K562 (cell line): Measurements from ENCODE around the gene DIS3L2. TPM values are rescaled to one million over a fixed set of nuclear protein-coding genes. Genes with fewer than 3 reads are reported as not detected.
A peak's percentile ranks its signal among the peaks of the same experiment; 100 is the strongest.

Experiments
- ATAC-seq: fragments of 200-7000 bp; cut with Tn5 transposase; 3 replicates; pipeline ENCODE4 v1.9.1; 2020; ENCODE audit warnings: moderate library complexity
- BruUV-seq: library from RNA; stranded (reverse); fragments of 400-500 nt; replicated peaks from 2 replicates; lab custom pipeline; 2021; lab: Mats Ljungman, UMichigan
- CTCF ChIA-PET: fragments of 300-600 bp; formaldehyde crosslinking; extraction: SDS; loops from one replicate; lab custom pipeline; 2021; ENCODE audit warnings: low intra/inter-chr PET ratio; lab: Yijun Ruan, JAX
- POLR2A ChIA-PET: fragments of 300-600, 350-650 bp; sonication (Branson Sonifier 250); formaldehyde crosslinking; extraction: SDS; loops from one replicate; lab custom pipeline; 2021; ENCODE audit warnings: antibody characterized with exemption, inconsistent platforms; lab: Yijun Ruan, JAX
- DNase-seq, 4 experiments: peaks; one replicate each; pipeline versions ENCODE4 v3.0.0 to v3.0.0-alpha.2; 2011 to 2018; ENCODE audit warnings: low spot score in 3 of 4, mixed read lengths in 3 of 4; ENCODE audit errors: extremely low read depth in 1 of 4
- FAIRE-seq: peaks from 2 replicates; lab custom pipeline; 2011; peaks lifted over from hg19 to GRCh38; lab: Jason Lieb, UNC
- H2AFZ ChIP-seq: 2 replicates; pipeline ENCODE4 v1.6.0; 2011; ENCODE audit warnings: low read depth, low read length, control low read depth, inconsistent platforms
- H3K27ac ChIP-seq: fragments of 200-600 bp; 3 replicates; pipeline ENCODE4 v1.8.0; 2011; ENCODE audit warnings: low read depth, mild to moderate bottlenecking, control low read depth, inconsistent platforms, low read length, moderate library complexity, mixed read lengths; ENCODE audit errors: extremely low read depth
- H3K27me3 ChIP-seq, 2 experiments: fragments of 300-600 bp in 1 of 2; 2 replicates in 1 of 2; 3 replicates in 1 of 2; pipeline versions ENCODE4 v1.6.0 to v1.8.0; 2011; ENCODE audit warnings: inconsistent platforms in 2 of 2, low read length in 2 of 2, mild to moderate bottlenecking in 1 of 2, mixed read lengths in 1 of 2, moderate library complexity in 1 of 2; ENCODE audit not compliant: control insufficient read depth in 2 of 2, insufficient read depth in 2 of 2
- H3K36me3 ChIP-seq: fragments of 300-600 bp; 3 replicates; pipeline ENCODE4 v1.8.0; 2011; ENCODE audit warnings: mild to moderate bottlenecking, low read length, inconsistent platforms; ENCODE audit not compliant: control insufficient read depth, insufficient read depth
- H3K4me1 ChIP-seq, 2 experiments: fragments of 200-600 bp in 1 of 2; replicated peaks in 1 of 2; 2 replicates in 1 of 2; 3 replicates in 1 of 2; pipeline versions ENCODE4 v1.5.1 to v1.8.0; 2011; ENCODE audit warnings: inconsistent platforms in 2 of 2, low read length in 2 of 2, mild to moderate bottlenecking in 1 of 2, mixed read lengths in 1 of 2, moderate library complexity in 1 of 2; ENCODE audit not compliant: control insufficient read depth in 2 of 2, insufficient read depth in 2 of 2
- H3K4me2 ChIP-seq: 2 replicates; pipeline ENCODE4 v1.6.1; 2011; ENCODE audit warnings: low read length, control low read depth, inconsistent platforms, mixed read lengths; ENCODE audit not compliant: insufficient read depth
- H3K4me3 ChIP-seq: fragments of 200-600 bp; sonication (generic), shearing (Covaris generic); 2 replicates; pipeline ENCODE4 v1.5.1; 2016; ENCODE audit warnings: control low read depth, inconsistent platforms
- H3K79me2 ChIP-seq: fragments of 200-600 bp; 3 replicates; pipeline ENCODE4 v1.8.0; 2011; ENCODE audit warnings: low read length, inconsistent platforms; ENCODE audit not compliant: control insufficient read depth, insufficient read depth
- H3K9ac ChIP-seq, 2 experiments: 2 replicates each; pipeline versions ENCODE4 v1.6.0 to v1.6.1; 2011; ENCODE audit warnings: low read depth in 2 of 2, low read length in 2 of 2, control low read depth in 1 of 2, inconsistent platforms in 1 of 2, mild to moderate bottlenecking in 1 of 2, mixed read lengths in 1 of 2; ENCODE audit not compliant: insufficient read depth in 1 of 2
- H3K9me1 ChIP-seq: one replicate; pipeline ENCODE4 v1.6.0; 2011; ENCODE audit warnings: inconsistent platforms, mild to moderate bottlenecking, low read length, moderate library complexity; ENCODE audit not compliant: control insufficient read depth, insufficient read depth
- H3K9me3 ChIP-seq: replicated peaks from 2 replicates; pipeline ENCODE4 v1.5.1; 2011; ENCODE audit warnings: low read depth, low read length, inconsistent platforms; ENCODE audit not compliant: control insufficient read depth, insufficient read depth
- H4K20me1 ChIP-seq: replicated peaks from 2 replicates; pipeline ENCODE4 v1.6.1; 2011; ENCODE audit warnings: low read length, inconsistent platforms, mixed read lengths; ENCODE audit not compliant: control insufficient read depth, insufficient read depth
- ARID3A ChIP-seq: IDR thresholded peaks from 2 replicates; pipeline ENCODE4 v1.6.1; 2012; ENCODE audit warnings: low read depth, low read length, improper control_type of control experiment, borderline replicate concordance
- COPS2 ChIP-seq: fragments of 450-650 bp; conservative IDR thresholded peaks from 2 replicates; pipeline ENCODE4 v1.6.1; 2016; ENCODE audit warnings: mild to moderate bottlenecking, moderate library complexity
- CREBBP ChIP-seq: IDR thresholded peaks from one replicate; pipeline ENCODE4 v1.6.1; 2012; ENCODE audit warnings: low read depth, mild to moderate bottlenecking, control low read depth, inconsistent platforms, low read length
- ILF3 ChIP-seq: fragments of 450-650 bp; IDR thresholded peaks from 2 replicates; pipeline ENCODE4 v1.6.1; 2018; ENCODE audit warnings: antibody characterized with exemption, mild to moderate bottlenecking, moderate library complexity, borderline replicate concordance
- JUN ChIP-seq, 2 experiments: sonication (generic) in 1 of 2; formaldehyde crosslinking in 1 of 2; IDR thresholded peaks; 2 replicates each; pipeline versions ENCODE4 v1.6.1 to v1.8.0; 2012 to 2022; ENCODE audit warnings: borderline replicate concordance in 2 of 2, mild to moderate bottlenecking in 2 of 2, improper control_type of control experiment in 1 of 2, low read depth in 1 of 2, low read length in 1 of 2, missing genetic modification reagents in 1 of 2
- NFE2L1 ChIP-seq: fragments of 450-650 bp; IDR thresholded peaks from 2 replicates; pipeline ENCODE4 v1.6.1; 2016; ENCODE audit warnings: missing genetic modification characterization, low read depth, mild to moderate bottlenecking, missing compliant biosample characterization, moderate library complexity, borderline replicate concordance
- NFIC ChIP-seq: fragments of 450-650 bp; IDR thresholded peaks from 2 replicates; pipeline ENCODE4 v1.6.1; 2017; ENCODE audit warnings: mild to moderate bottlenecking, inconsistent platforms
- SRSF9 ChIP-seq: fragments of 200-400 bp; formaldehyde crosslinking; IDR thresholded peaks from 2 replicates; pipeline ENCODE4 v1.6.1; 2017; ENCODE audit warnings: low read depth, low read length, borderline replicate concordance
- TSC22D4 ChIP-seq: fragments of 450-650 bp; IDR thresholded peaks from 2 replicates; pipeline ENCODE4 v1.6.1; 2016; ENCODE audit warnings: missing genetic modification characterization, missing biosample characterization, control low read depth
- U2AF1 ChIP-seq: fragments of 200-400 bp; formaldehyde crosslinking; optimal IDR thresholded peaks from 2 replicates; pipeline ENCODE3; 2017; ENCODE audit warnings: mild to moderate bottlenecking, low read depth, low read length, moderate library complexity
- ZNF316 ChIP-seq: fragments of 450-650 bp; IDR thresholded peaks from 2 replicates; pipeline ENCODE4 v1.6.1; 2016
- ZNF398 ChIP-seq: fragments of 250-450 bp; sonication (Bioruptor Pico); IDR thresholded peaks from 2 replicates; pipeline ENCODE4 v1.8.0; 2021; ENCODE audit warnings: moderate library complexity, mild to moderate bottlenecking, inconsistent platforms
- ZNF561 ChIP-seq: fragments of 450-650 bp; formaldehyde crosslinking; conservative IDR thresholded peaks from 2 replicates; pipeline ENCODE4 v1.4.0; 2020; ENCODE audit warnings: mild to moderate bottlenecking, moderate library complexity
- WGBS: fragments of 100-300 bp; shearing (Covaris generic); methylation state at CpG from one replicate; pipeline ENCODE4 v1.1.6; 2016; ENCODE audit warnings: low coverage, mixed read lengths; ENCODE audit not compliant: insufficient coverage; ENCODE audit errors: missing lambda C conversion rate; 5-methylcytosine and 5-hydroxymethylcytosine counted together
- in situ Hi-C: fragments of 300-500 bp; cut with MboI; formaldehyde crosslinking; loops from 4 replicates; pipeline ENCODE4 v1.15.0; 2018; ENCODE audit warnings: inconsistent platforms, mixed read lengths
- intact Hi-C: fragments of 100-400 bp; cut with micrococcal nuclease; formaldehyde crosslinking; loops from 2 replicates; pipeline ENCODE4 v1.14.2; 2022
- polyA plus RNA-seq, 8 experiments: library from polyadenylated mRNA; depleted of rRNA in 4 of 8; stranded (reverse) in 5 of 8; unstranded in 3 of 8; fragments of >200 nt; fragmentation: Nextera tagmentation in 2 of 8; fragmentation: Illumina TruSeq in 1 of 8; extraction: Ambion mirVana in 2 of 8; extraction: Trizol in 1 of 8; gene quantifications; 2 replicates each; pipeline versions ENCODE4 v1.2.1 to v1.2.3, GENCODE V29; 2011 to 2014; ENCODE audit warnings: inconsistent platforms in 1 of 8, missing spikeins in 1 of 8
- total RNA-seq, 7 experiments: library from RNA; depleted of rRNA in 6 of 7; stranded (reverse); fragments of >200 nt in 6 of 7; fragmentation: Illumina TruSeq in 2 of 7; extraction: Trizol in 2 of 7; gene quantifications; 2 replicates each; pipeline versions ENCODE4 v1.2.1 to v1.2.3, GENCODE V29; 2011 to 2021; ENCODE audit warnings: low replicate concordance in 1 of 7

DIS3L2 gene
- total and polyA plus RNA-seq, 9 of the 15 experiments (the other 6 are each of a cell fraction or from before 2014, with no cell fraction given) = 1.5 to 19.2 (median 11.2) TPM

GRCh38 chr2:232347369-232347768 lies 385.9 kb downstream of the DIS3L2 start:
- H3K27me3 ChIP-seq = peaks cover 5 to 49% of the 10 kb centered on the region in 2 experiments; a peak in 4 of 5 replicates
- no peaks in the 10 kb centered on the region for H3K9me3 ChIP-seq
- H3K4me3 ChIP-seq = no peak overlapping the region
- no peak for ATAC-seq
- H3K4me1 ChIP-seq = no peaks in the 10 kb centered on the region; a peak in 1 of 5 replicates
- DNase-seq = no peak
- WGBS = 0% methylated on average over 6 of the region's 6 CpGs
- no peaks in the 10 kb centered on the region for H3K79me2 ChIP-seq
- no peak overlapping the region for H3K4me2 ChIP-seq
- FAIRE-seq = no peak
- no peak overlapping the region for H3K27ac ChIP-seq
- ChIA-PET CTCF (no interaction called here), POLR2A (no interaction called here)
- in situ Hi-C loops = no loop called here
- TF ChIP-seq ZNF561 (CRISPR knock-in tag) (no peak), JUN (IDR thresholded peaks at IDR 0.05; ENCODE audit: borderline replicate concordance, low read depth, low read length) (no peak), JUN (CRISPR knock-in tag; IDR thresholded peaks at IDR 0.05; ENCODE audit: borderline replicate concordance) (no peak), U2AF1 (no peak), ZNF316 (0 out of 2 replicates have a peak, but pooled peaks have one; percentile 21), TSC22D4 (tag) (no peak)
- H4K20me1 ChIP-seq = 0 out of 2 replicates have a peak, but pooled peaks cover 3% of the 10 kb centered on the region
- H3K9me1 ChIP-seq = no peaks in the 10 kb centered on the region
- no peaks in the 10 kb centered on the region for H3K36me3 ChIP-seq
- H3K9ac ChIP-seq = no peak overlapping the region
- BruUV-seq = no TSS peak
- H2AFZ ChIP-seq = no peak overlapping the region
- intact Hi-C loops = no loop called here

GRCh38 chr2:232348936-232349335 lies 387.4 kb downstream of the DIS3L2 start:
- Histone ChIP-seq H3K9me1 (no peaks in the 10 kb centered on the region), H3K4me1 (no peaks in the 10 kb centered on the region; a peak in 1 of 5 replicates), H3K27ac (no peak overlapping the region), H3K79me2 (no peaks in the 10 kb centered on the region), H3K27me3 (peaks cover under 1 to 60% of the 10 kb centered on the region in 2 experiments; a peak in 4 of 5 replicates), H2AFZ (no peak overlapping the region), H3K36me3 (no peaks in the 10 kb centered on the region), H4K20me1 (no peaks in the 10 kb centered on the region), H3K4me2 (no peak overlapping the region), H3K9ac (no peak overlapping the region), H3K9me3 (no peaks in the 10 kb centered on the region), H3K4me3 (no peak overlapping the region)
- ChIA-PET POLR2A (interaction anchor here (0.6 kb wide), 1 partner anchor 748 kb away, joined by 3 read pairs; no protein-coding TSS in a partner anchor), CTCF (no interaction called here)
- intact Hi-C loops = no loop called here
- no peak for DNase-seq
- FAIRE-seq = no peak
- in situ Hi-C loops = no loop called here
- BruUV-seq = no TSS peak
- WGBS = 3% methylated on average over 6 of the region's 6 CpGs
- no peak for ATAC-seq
- no peak for TF ChIP-seq COPS2
- TF ChIP-seq ILF3 = no peak
- TF ChIP-seq SRSF9 = no peak
- no peak for TF ChIP-seq NFIC
- TF ChIP-seq ARID3A = no peak
- TF ChIP-seq NFE2L1 = no peak
- TF ChIP-seq ZNF398 (CRISPR knock-in tag) = no peak
- no peak for TF ChIP-seq CREBBP
